IMR-90 (cell line): ENCODE results near the gene SSBP3. TPM values are rescaled to one million over a fixed set of nuclear protein-coding genes. Genes with fewer than 3 reads are reported as not detected.

ENCODE experiments used
- ATAC-seq: fragments of 200-7000 bp; cut with Tn5 transposase; 2 replicates; pipeline ENCODE4 v1.9.1; 2020; ENCODE audit warnings: low read depth, mild to moderate bottlenecking, moderate library complexity
- BruUV-seq: library from RNA; stranded (reverse); fragments of 400-500 nt; replicated peaks from 2 replicates; lab custom pipeline; 2021; lab: Mats Ljungman, UMichigan
- CTCF ChIA-PET: fragments of 300-600 bp; formaldehyde crosslinking; extraction: SDS; loops from one replicate; lab custom pipeline; 2021; ENCODE audit warnings: antibody characterized with exemption; lab: Yijun Ruan, JAX
- POLR2A ChIA-PET: fragments of 300-600 bp; sonication (Branson Sonifier 250); formaldehyde crosslinking; loops from one replicate; lab custom pipeline; 2022; ENCODE audit warnings: antibody characterized with exemption; ENCODE audit not compliant: unreplicated experiment; lab: Charles Lee
- DNase-seq: peaks from one replicate; pipeline ENCODE4 v3.0.0; 2013
- H2AFZ ChIP-seq: replicated peaks from 2 replicates; pipeline ENCODE3; 2013; ENCODE audit warnings: low read length, mild to moderate bottlenecking; ENCODE audit not compliant: poor library complexity
- H2AK5ac ChIP-seq: 2 replicates; pipeline ENCODE4 v1.6.1; 2013; ENCODE audit warnings: low read depth, low read length, inconsistent platforms
- H2AK9ac ChIP-seq: replicated peaks from 2 replicates; pipeline ENCODE3; 2013; ENCODE audit warnings: mild to moderate bottlenecking, low read depth, low read length, moderate library complexity; ENCODE audit not compliant: poor library complexity
- H2BK120ac ChIP-seq: 2 replicates; pipeline ENCODE4 v1.6.1; 2013; ENCODE audit warnings: low read depth, low read length, inconsistent platforms
- H2BK15ac ChIP-seq: 3 replicates; pipeline ENCODE4 v1.6.1; 2013; ENCODE audit warnings: low read depth, low read length, inconsistent platforms
- H2BK20ac ChIP-seq: 2 replicates; pipeline ENCODE4 v1.6.1; 2013; ENCODE audit warnings: low read depth, mild to moderate bottlenecking, inconsistent platforms, low read length, moderate library complexity
- H2BK5ac ChIP-seq: 2 replicates; pipeline ENCODE4 v1.6.1; 2013; ENCODE audit warnings: mild to moderate bottlenecking, low read depth, low read length, inconsistent platforms; ENCODE audit not compliant: poor library complexity, severe bottlenecking
- H3K14ac ChIP-seq: replicated peaks from 2 replicates; pipeline ENCODE4 v1.6.1; 2013; ENCODE audit warnings: low read depth, low read length, inconsistent platforms
- H3K18ac ChIP-seq: 2 replicates; pipeline ENCODE4 v1.6.1; 2013; ENCODE audit warnings: low read depth, low read length, control low read depth
- H3K23ac ChIP-seq: 2 replicates; pipeline ENCODE4 v1.6.1; 2013; ENCODE audit warnings: low read depth, low read length, inconsistent platforms
- H3K27ac ChIP-seq: 2 replicates; pipeline ENCODE4 v1.5.1; 2013; ENCODE audit warnings: mild to moderate bottlenecking, control low read depth, low read length; ENCODE audit not compliant: insufficient read depth
- H3K27me3 ChIP-seq: 2 replicates; pipeline ENCODE4 v1.6.1; 2013; ENCODE audit warnings: low read length; ENCODE audit not compliant: control insufficient read depth, insufficient read depth
- H3K36me3 ChIP-seq: 2 replicates; pipeline ENCODE4 v1.6.1; 2013; ENCODE audit warnings: low read length, mixed read lengths; ENCODE audit not compliant: control insufficient read depth, insufficient read depth
- H3K4ac ChIP-seq: 2 replicates; pipeline ENCODE4 v1.6.1; 2013; ENCODE audit warnings: low read depth, low read length, inconsistent platforms
- H3K4me1 ChIP-seq: 2 replicates; pipeline ENCODE4 v1.6.1; 2013; ENCODE audit warnings: low read length, mixed read lengths; ENCODE audit not compliant: control insufficient read depth, insufficient read depth
- H3K4me2 ChIP-seq: 2 replicates; pipeline ENCODE4 v1.6.1; 2013; ENCODE audit warnings: low read depth, mild to moderate bottlenecking, control low read depth, low read length, moderate library complexity
- H3K4me3 ChIP-seq: 2 replicates; pipeline ENCODE4 v1.5.1; 2013; ENCODE audit warnings: low read depth, mild to moderate bottlenecking, control low read depth, low read length, moderate library complexity; ENCODE audit not compliant: insufficient read depth
- H3K56ac ChIP-seq: 2 replicates; pipeline ENCODE4 v1.6.1; 2013; ENCODE audit warnings: low read length, inconsistent platforms; ENCODE audit not compliant: insufficient read depth; ENCODE audit errors: extremely low read depth
- H3K79me1 ChIP-seq, 2 experiments: 2 replicates each; pipeline ENCODE4 v1.6.1; 2013; ENCODE audit warnings: low read length in 2 of 2, inconsistent platforms in 1 of 2, low read depth in 1 of 2
- H3K9ac ChIP-seq: 2 replicates; pipeline ENCODE4 v1.6.1; 2013; ENCODE audit warnings: low read depth, low read length, control low read depth
- H3K9me1 ChIP-seq: 2 replicates; pipeline ENCODE4 v1.6.1; 2013; ENCODE audit warnings: low read length, inconsistent platforms; ENCODE audit not compliant: insufficient read depth
- H3K9me3 ChIP-seq: 2 replicates; pipeline ENCODE4 v1.6.1; 2013; ENCODE audit warnings: low read length; ENCODE audit not compliant: control insufficient read depth, insufficient read depth
- H4K20me1 ChIP-seq: 2 replicates; pipeline ENCODE4 v1.6.1; 2013; ENCODE audit warnings: low read length, inconsistent platforms; ENCODE audit not compliant: insufficient read depth
- H4K5ac ChIP-seq: 2 replicates; pipeline ENCODE4 v1.6.1; 2013; ENCODE audit warnings: mild to moderate bottlenecking, low read depth, low read length, control low read depth
- H4K8ac ChIP-seq, 2 experiments: 2 replicates each; pipeline ENCODE4 v1.6.1; 2013; ENCODE audit warnings: low read depth in 2 of 2, low read length in 2 of 2, control low read depth in 1 of 2, inconsistent platforms in 1 of 2
- H4K91ac ChIP-seq: 2 replicates; pipeline ENCODE4 v1.6.1; 2013; ENCODE audit warnings: low read depth, low read length, inconsistent platforms; ENCODE audit not compliant: insufficient read depth
- MAFK ChIP-seq: IDR thresholded peaks from 2 replicates; pipeline ENCODE4 v1.6.1; 2012; ENCODE audit warnings: low read depth, low read length, improper control_type of control experiment
- WGBS, 2 experiments: methylation state at CpG; one replicate each; pipeline versions ENCODE4 v1.1.5 to v1.1.7; 2013; ENCODE audit warnings: missing lambda C conversion rate in 2 of 2; ENCODE audit not compliant: insufficient read length in 1 of 2; ENCODE audit errors: extremely low coverage in 2 of 2; 5-methylcytosine and 5-hydroxymethylcytosine counted together
- dilution Hi-C: fragments of 300-500 bp; cut with HindIII; formaldehyde crosslinking; loops from one replicate; pipeline ENCODE4 v1.14.3; 2018; ENCODE audit warnings: low sequenced_read_pairs; ENCODE audit not compliant: unreplicated experiment
- in situ Hi-C: fragments of 300-500 bp; cut with MboI; formaldehyde crosslinking; loops from 3 replicates; pipeline ENCODE4 v1.14.3; 2019; ENCODE audit warnings: low sequenced_read_pairs, inconsistent platforms, mixed read lengths
- intact Hi-C: fragments of 100-400 bp; cut with micrococcal nuclease; formaldehyde crosslinking; loops from 2 replicates; pipeline ENCODE4 v1.10.0; 2022
- polyA plus RNA-seq, 3 experiments: library from polyadenylated mRNA; depleted of rRNA; stranded (reverse); fragments of >200 nt; gene quantifications; 2 replicates each; pipeline ENCODE4 v1.2.3, GENCODE V29; 2012; ENCODE audit warnings: low replicate concordance in 1 of 3
- total RNA-seq: library from RNA; depleted of rRNA; stranded (reverse); fragments of >200 nt; gene quantifications from 2 replicates; pipeline ENCODE4 v1.2.3, GENCODE V29; 2012

Gene SSBP3
- total and polyA plus RNA-seq, 2 of the 4 experiments (the other 2 are of a cell fraction): 10.9 to 39.6 TPM

- BruUV-seq: no TSS peak
- Histone ChIP-seq H3K56ac (no peak overlapping the region), H3K27me3 (no peaks in the 10 kb centered on the region), H3K23ac (no peak overlapping the region), H4K20me1 (peaks cover 56% of the 10 kb centered on the region), H2AK5ac (no peak overlapping the region), H4K91ac (no peak overlapping the region), H2BK15ac (no peak overlapping the region), H3K4me3 (no peak overlapping the region), H3K4me1 (peaks cover 19% of the 10 kb centered on the region), H3K18ac (no peak overlapping the region), H3K36me3 (no peaks in the 10 kb centered on the region; the same call in 1 of the 2 replicates), H3K4me2 (no peak overlapping the region), H4K5ac (no peak overlapping the region), H2BK120ac (no peak overlapping the region), H3K27ac (no peak overlapping the region), H2AFZ (no peak overlapping the region), H4K8ac (no peak overlapping the region), H3K14ac (no peak overlapping the region), H3K9ac (no peak overlapping the region), H3K79me1 (peaks cover 42 to 99% of the 10 kb centered on the region in 2 experiments), H3K9me3 (no peaks in the 10 kb centered on the region), H2AK9ac (no peak overlapping the region), H3K4ac (no peak overlapping the region), H2BK20ac (no peak overlapping the region), H2BK5ac (no peak overlapping the region), H3K9me1 (peaks cover 46% of the 10 kb centered on the region)
- ChIA-PET POLR2A (no interaction called here), CTCF (no interaction called here)
- dilution Hi-C loops: no loop called here
- DNase-seq: no peak
- TF ChIP-seq MAFK: no peak
- no peak for ATAC-seq
- WGBS, 2 experiments: no CpG with 5 or more reads among the region's 10 CpGs
- in situ Hi-C loops: no loop called here
- intact Hi-C loops: no loop called here
Observed at GRCh38 chr1:54301497-54301896, 104.7 kb downstream of the SSBP3 start.
